ENCODE results near the gene SULT1A4.
"Not testable (repeated sequence)": the region's sequence is repeated elsewhere in the genome, so short reads cannot be mapped to it uniquely, and the experiment has no call there.

Gene SULT1A4

GRCh38 chr16:29459706-29460646 is at the start of gene SULT1A4:
TSS of gene SULT1A4 (plus strand) at chr16:29459913. CDS start at chr16:29461386, 1,473 bp downstream.
- not testable (repeated sequence) for DNase-seq

GRCh38 chr16:29423587-29423986 is 36.1 kb upstream of the SULT1A4 start:
- not testable (repeated sequence) for DNase-seq

GRCh38 chr16:29425390-29425789 is 34.3 kb upstream of the SULT1A4 start:
- DNase-seq: not testable (repeated sequence)

GRCh38 chr16:29453754-29454153 is 6.0 kb upstream of the SULT1A4 start:
- not testable (repeated sequence) for DNase-seq

- DNase-seq: not testable (repeated sequence)
These were observed 5.4 kb upstream of the SULT1A4 start, which contains the start of the genes BOLA2 and SLX1B for GRCh38 chr16:29454269-29454668. TSS of gene BOLA2 (minus strand) at chr16:29454351. CDS start at chr16:29454253, 98 bp downstream. TSS of gene SLX1B (plus strand) at chr16:29454533.

GRCh38 chr16:29454828-29455227 is 4.9 kb upstream of the SULT1A4 start:
- DNase-seq: not testable (repeated sequence)

- not testable (repeated sequence) for DNase-seq
These were observed 2.1 kb upstream of the SULT1A4 start for GRCh38 chr16:29457660-29458059.

GRCh38 chr16:29460647-29461030 is 926 bp downstream of the SULT1A4 start:
- not testable (repeated sequence) for DNase-seq

GRCh38 chr16:29465985-29466824 is 6.5 kb downstream of the SULT1A4 start:
- DNase-seq: not testable (repeated sequence)

- DNase-seq: not testable (repeated sequence)
These were observed 7.2 kb downstream of the SULT1A4 start for GRCh38 chr16:29466904-29467303.

- not testable (repeated sequence) for DNase-seq
These were observed 8.1 kb downstream of the SULT1A4 start for GRCh38 chr16:29467654-29468366.

GRCh38 chr16:29469660-29470059 is 9.9 kb downstream of the SULT1A4 start:
- DNase-seq: not testable (repeated sequence)

GRCh38 chr16:29472065-29472464 is 12.4 kb downstream of the SULT1A4 start:
- DNase-seq: not testable (repeated sequence)

- DNase-seq: not testable (repeated sequence)
These were observed 22.6 kb downstream of the SULT1A4 start for GRCh38 chr16:29482276-29482675.

- not testable (repeated sequence) for DNase-seq
These were observed 46.6 kb downstream of the SULT1A4 start, which contains the start of gene NPIPB12 for GRCh38 chr16:29506308-29506707. TSS of gene NPIPB12 (minus strand) at chr16:29506408.
